Spleen (tissue), 11 donors: ENCODE measurements around the gene ABHD16B. TPM values are rescaled to one million over a fixed set of nuclear protein-coding genes. Genes with fewer than 3 reads are reported as not detected.

Experiments
- DNase-seq: peaks from one replicate; pipeline ENCODE4 v3.0.0-alpha.2; 2020
- H3K27ac ChIP-seq, 8 donors: fragments of 200-600 bp; sonication (generic) in 7 of 8; 1 replicate in 4 of 8; 2 replicates in 4 of 8; pipeline versions ENCODE4 v1.5.0 to v1.8.0; 2016 to 2021; ENCODE audit warnings: inconsistent platforms in 4 of 8, mild to moderate bottlenecking in 4 of 8, moderate library complexity in 1 of 8
- H3K27me3 ChIP-seq, 7 donors: fragments of 200-600 bp; sonication (generic) in 6 of 7; replicated peaks in 1 of 7; 1 replicate in 4 of 7; 2 replicates in 3 of 7; pipeline versions ENCODE4 v1.5.0 to v1.8.0; 2016 to 2021; ENCODE audit warnings: inconsistent platforms in 3 of 7, mild to moderate bottlenecking in 1 of 7
- H3K36me3 ChIP-seq, 6 donors: fragments of 200-600 bp; sonication (generic) in 5 of 6; 1 replicate in 4 of 6; 2 replicates in 2 of 6; pipeline versions ENCODE4 v1.5.0 to v1.8.0; 2016 to 2021; ENCODE audit warnings: inconsistent platforms in 2 of 6
- H3K4me1 ChIP-seq, 6 donors: fragments of 200-600 bp; sonication (generic) in 5 of 6; 1 replicate in 3 of 6; 2 replicates in 3 of 6; pipeline versions ENCODE4 v1.5.0 to v1.8.0; 2016 to 2021; ENCODE audit warnings: inconsistent platforms in 3 of 6
- H3K4me3 ChIP-seq, 8 donors: fragments of 200-600 bp; sonication (generic) in 7 of 8; 1 replicate in 4 of 8; 2 replicates in 4 of 8; pipeline versions ENCODE4 v1.5.0 to v1.8.0; 2016 to 2021; ENCODE audit warnings: inconsistent platforms in 4 of 8, mild to moderate bottlenecking in 4 of 8, moderate library complexity in 2 of 8
- H3K9me3 ChIP-seq, 8 donors: fragments of 200-600 bp; sonication (generic) in 7 of 8; 1 replicate in 4 of 8; 2 replicates in 4 of 8; pipeline versions ENCODE4 v1.5.0 to v1.8.0; 2016 to 2021; ENCODE audit warnings: inconsistent platforms in 4 of 8
- POLR2A ChIP-seq, 3 donors: fragments of 450-650 bp; IDR thresholded peaks; one replicate each; pipeline ENCODE4 v1.5.1; 2017; ENCODE audit warnings: antibody characterized with exemption in 3 of 3, mild to moderate bottlenecking in 1 of 3
- POLR2AphosphoS5 ChIP-seq, 3 donors: sonication (generic); formaldehyde crosslinking; IDR thresholded peaks; one replicate each; pipeline ENCODE4 v1.5.1; 2017; ENCODE audit warnings: antibody characterized with exemption in 3 of 3
- WGBS, 5 donors: extraction: QIAGEN DNeasy Blood & Tissue Kit in 3 of 5; methylation state at CpG; one replicate each; pipeline versions ENCODE4 v1.1.5 to v1.1.7; 2013 to 2018; 5-methylcytosine and 5-hydroxymethylcytosine counted together
- intact Hi-C: fragments of 100-400 bp; cut with DNase I; formaldehyde crosslinking; loops from one replicate; pipeline ENCODE4 v1.15.0; 2023; ENCODE audit warnings: low total_unique reads
- polyA plus RNA-seq, 3 donors: library from polyadenylated mRNA; stranded (reverse); fragments of 200-250 nt; gene quantifications; one replicate each; pipeline ENCODE4 v1.2.1, GENCODE V29; 2013
- total RNA-seq, 7 donors: library from RNA; depleted of rRNA in 3 of 7; stranded (reverse); fragments of >200 nt in 3 of 7; fragmentation: NEBNext Ultra II Directional in 4 of 7; extraction: Animal tissue kit (Norgen Biotek cat#: 25700) in 4 of 7; gene quantifications; one replicate each; pipeline versions ENCODE4 v1.1.0 to v1.2.1, GENCODE V29; 2016 to 2021
- TF ChIP-seq, protein P1 (sequence below), 11 experiments: fragments of 200-600 bp in 7 of 11; fragments of 450-650 bp in 4 of 11; sonication (generic) in 4 of 11; IDR thresholded peaks in 8 of 11; conservative IDR thresholded peaks in 3 of 11; 1 replicate in 7 of 11; 2 replicates in 4 of 11; pipeline versions ENCODE4 v1.4.0 to v1.8.0; 2016 to 2021; ENCODE audit warnings: antibody characterized with exemption in 11 of 11, inconsistent platforms in 4 of 11, mild to moderate bottlenecking in 1 of 11
- donor health status: healthy with polysubstance abuse.
- donor health status: DM: no; HTN: no; CAD: no; lungs with moderate emphysema.
- donor health status: DM: no; HTN: no; CAD: no.
- donor health status: Bipolar disorder and iron deficiency.
- donor health status: healthy.
- donor health status: DM: no; HTN: no; CAD: no.
- donor health status: DM: yes; HTN: yes; CAD: no.

Gene ABHD16B
- total and polyA plus RNA-seq, 10 donors = 0.49 to 0.86 (median 0.57) TPM; not detected in 7

- Histone ChIP-seq H3K9me3 (no peaks in the 10 kb centered on the region), H3K4me1 (peaks cover 17 to 68% (median 47%) of the 10 kb centered on the region in 6 donors), H3K36me3 (peaks cover 0 to 60% (median 21%) of the 10 kb centered on the region in 6 donors), H3K27me3 (no peaks in the 10 kb centered on the region), H3K4me3 (peak within 1 kb of the TSS; percentile 45 to 87 (median 56)), H3K27ac (peak within 1 kb of the TSS; percentile 79 to 97 (median 90))
- DNase-seq = peak; percentile 99
- TF ChIP-seq, protein P1, sequence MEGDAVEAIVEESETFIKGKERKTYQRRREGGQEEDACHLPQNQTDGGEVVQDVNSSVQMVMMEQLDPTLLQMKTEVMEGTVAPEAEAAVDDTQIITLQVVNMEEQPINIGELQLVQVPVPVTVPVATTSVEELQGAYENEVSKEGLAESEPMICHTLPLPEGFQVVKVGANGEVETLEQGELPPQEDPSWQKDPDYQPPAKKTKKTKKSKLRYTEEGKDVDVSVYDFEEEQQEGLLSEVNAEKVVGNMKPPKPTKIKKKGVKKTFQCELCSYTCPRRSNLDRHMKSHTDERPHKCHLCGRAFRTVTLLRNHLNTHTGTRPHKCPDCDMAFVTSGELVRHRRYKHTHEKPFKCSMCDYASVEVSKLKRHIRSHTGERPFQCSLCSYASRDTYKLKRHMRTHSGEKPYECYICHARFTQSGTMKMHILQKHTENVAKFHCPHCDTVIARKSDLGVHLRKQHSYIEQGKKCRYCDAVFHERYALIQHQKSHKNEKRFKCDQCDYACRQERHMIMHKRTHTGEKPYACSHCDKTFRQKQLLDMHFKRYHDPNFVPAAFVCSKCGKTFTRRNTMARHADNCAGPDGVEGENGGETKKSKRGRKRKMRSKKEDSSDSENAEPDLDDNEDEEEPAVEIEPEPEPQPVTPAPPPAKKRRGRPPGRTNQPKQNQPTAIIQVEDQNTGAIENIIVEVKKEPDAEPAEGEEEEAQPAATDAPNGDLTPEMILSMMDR (IDR thresholded peaks at IDR 0.05 in 8 of 11, conservative IDR thresholded peaks at IDR 0.05 in 3 of 11) = peak in 3 of 11 experiments; percentile 6 to 22 (median 22)
- peak; percentile 74 to 89 (median 84) for TF ChIP-seq POLR2AphosphoS5 (IDR thresholded peaks at IDR 0.05)
- TF ChIP-seq POLR2A (IDR thresholded peaks at IDR 0.05) = peak in 1 of 3 donors; percentile 66
- 2 to 7% (median 3%) methylated on average over 37 to 82 of the region's 82 CpGs for WGBS, 5 donors
- intact Hi-C loops = no loop called here
Measured at GRCh38 chr20:63894358-63895201, 33.3 kb downstream of the ABHD16B start, which contains the start of gene DNAJC5. Gene DNAJC5 (plus strand): TSS chr20:63895126. CDS start chr20:63928346, 33,220 bp downstream.

DNA sequence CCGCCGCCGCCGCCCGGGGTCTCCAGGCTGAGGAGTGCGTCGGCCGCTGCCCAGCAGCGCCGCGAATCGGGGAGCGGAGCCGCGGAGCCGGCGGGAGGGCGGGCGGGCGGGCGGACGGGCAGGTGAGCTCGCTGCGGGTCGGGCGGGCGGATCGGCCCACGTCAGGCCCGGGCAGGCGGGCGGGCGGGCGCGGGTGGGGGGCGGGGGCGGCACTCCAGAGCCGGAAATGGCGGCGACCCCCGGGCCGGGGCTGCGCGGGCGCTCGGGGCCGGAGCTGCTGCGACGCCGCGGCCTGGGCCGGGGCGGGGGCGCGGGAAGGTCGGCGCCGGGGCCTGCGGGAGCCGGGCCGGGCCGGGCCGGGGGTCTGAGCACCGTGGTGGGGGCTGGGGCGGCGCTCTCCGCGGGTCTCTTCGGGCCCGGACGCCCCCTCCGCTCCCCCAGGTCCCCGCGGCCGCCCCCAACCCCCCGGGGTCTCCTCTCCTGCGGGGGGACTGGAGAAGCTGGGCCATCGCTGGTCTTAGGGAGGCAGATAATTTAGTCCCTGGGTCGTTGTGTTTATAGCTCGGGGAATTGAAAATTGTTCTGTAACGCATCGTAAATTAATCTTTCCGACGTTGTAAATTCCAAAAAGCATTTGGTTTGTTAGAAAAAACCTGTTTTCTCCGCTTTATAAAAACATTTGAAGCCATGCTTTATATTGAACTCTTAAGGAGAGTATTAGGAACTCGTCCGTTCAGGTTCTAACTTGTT, 34.1 kb downstream of the ABHD16B start:
- no peaks in the 10 kb centered on the region for H3K27me3 ChIP-seq
- WGBS, 5 donors = 0 to 1% (median 1%) methylated on average over 10 to 87 of the region's 87 CpGs
- H3K9me3 ChIP-seq = no peaks in the 10 kb centered on the region
- intact Hi-C loops = no loop called here
- TF ChIP-seq POLR2A (IDR thresholded peaks at IDR 0.05) (no peak), POLR2AphosphoS5 (IDR thresholded peaks at IDR 0.05) (no peak)
- TF ChIP-seq, protein P1 (IDR thresholded peaks at IDR 0.05 in 8 of 11, conservative IDR thresholded peaks at IDR 0.05 in 3 of 11) = no peak
- peak overlapping the region; percentile 45 to 87 (median 56) for H3K4me3 ChIP-seq
- H3K36me3 ChIP-seq = peaks cover 0 to 52% (median 13%) of the 10 kb centered on the region in 6 donors
- H3K4me1 ChIP-seq = peaks cover 17 to 68% (median 55%) of the 10 kb centered on the region in 6 donors
- H3K27ac ChIP-seq = peak overlapping the region; percentile 79 to 97 (median 90)
- peak; percentile 86 for DNase-seq

GRCh38 chr20:63895952-63896263, 34.6 kb downstream of the ABHD16B start:
- peaks cover 21 to 68% (median 61%) of the 10 kb centered on the region in 6 donors for H3K4me1 ChIP-seq
- peak overlapping the region; percentile 45 to 87 (median 56) for H3K4me3 ChIP-seq
- H3K27ac ChIP-seq = peak overlapping the region; percentile 79 to 97 (median 90)
- peaks cover 0 to 48% (median 8%) of the 10 kb centered on the region in 6 donors for H3K36me3 ChIP-seq
- DNase-seq = no peak
- intact Hi-C loops = no loop called here
- WGBS, 5 donors = 0 to 1% (median 0%) methylated on average over 5 of the region's 5 CpGs
- no peaks in the 10 kb centered on the region for H3K9me3 ChIP-seq
- TF ChIP-seq POLR2A (IDR thresholded peaks at IDR 0.05) = no peak
- TF ChIP-seq, protein P1 (IDR thresholded peaks at IDR 0.05 in 8 of 11, conservative IDR thresholded peaks at IDR 0.05 in 3 of 11) = no peak
- no peaks in the 10 kb centered on the region for H3K27me3 ChIP-seq
